Measurements from ENCODE around the gene YWHAQ.

DNA sequence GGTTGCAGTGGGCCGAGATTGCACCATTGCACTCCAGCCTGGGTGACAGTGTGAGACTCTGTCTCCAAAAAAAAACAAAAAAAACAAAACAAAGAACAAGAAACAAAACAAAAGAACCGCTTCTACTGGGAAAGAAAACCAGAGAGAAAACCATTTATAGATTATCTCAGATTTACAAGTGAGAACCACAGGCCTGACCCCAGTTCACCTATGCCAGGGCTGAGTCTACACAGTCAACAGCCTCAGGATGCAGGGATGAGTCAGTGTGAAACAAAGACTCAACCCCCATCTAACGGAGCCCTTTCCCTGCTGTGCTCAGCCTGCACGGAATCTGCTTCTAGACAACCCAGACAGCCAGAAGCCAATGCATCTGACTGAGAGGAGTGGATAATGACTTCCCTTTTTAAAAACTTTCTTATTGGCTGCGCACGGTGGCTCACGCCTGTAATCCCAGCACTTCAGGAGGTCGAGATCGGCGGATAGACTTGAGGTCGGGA is 25.5 kb upstream of the YWHAQ start:
- no peak for TF ChIP-seq POLR2A (IDR thresholded peaks at IDR 0.05)
- TF ChIP-seq, protein P1, sequence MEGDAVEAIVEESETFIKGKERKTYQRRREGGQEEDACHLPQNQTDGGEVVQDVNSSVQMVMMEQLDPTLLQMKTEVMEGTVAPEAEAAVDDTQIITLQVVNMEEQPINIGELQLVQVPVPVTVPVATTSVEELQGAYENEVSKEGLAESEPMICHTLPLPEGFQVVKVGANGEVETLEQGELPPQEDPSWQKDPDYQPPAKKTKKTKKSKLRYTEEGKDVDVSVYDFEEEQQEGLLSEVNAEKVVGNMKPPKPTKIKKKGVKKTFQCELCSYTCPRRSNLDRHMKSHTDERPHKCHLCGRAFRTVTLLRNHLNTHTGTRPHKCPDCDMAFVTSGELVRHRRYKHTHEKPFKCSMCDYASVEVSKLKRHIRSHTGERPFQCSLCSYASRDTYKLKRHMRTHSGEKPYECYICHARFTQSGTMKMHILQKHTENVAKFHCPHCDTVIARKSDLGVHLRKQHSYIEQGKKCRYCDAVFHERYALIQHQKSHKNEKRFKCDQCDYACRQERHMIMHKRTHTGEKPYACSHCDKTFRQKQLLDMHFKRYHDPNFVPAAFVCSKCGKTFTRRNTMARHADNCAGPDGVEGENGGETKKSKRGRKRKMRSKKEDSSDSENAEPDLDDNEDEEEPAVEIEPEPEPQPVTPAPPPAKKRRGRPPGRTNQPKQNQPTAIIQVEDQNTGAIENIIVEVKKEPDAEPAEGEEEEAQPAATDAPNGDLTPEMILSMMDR (IDR thresholded peaks at IDR 0.05 in 4 of 5, conservative IDR thresholded peaks at IDR 0.05 in 1 of 5): no peak

Measured in gastrocnemius medialis (tissue), 4 donors.